A673 (cell line): Measurements from ENCODE around the gene TELO2.

Source experiments
- EZH2 ChIP-seq: fragments of 200-600 bp; sonication (generic); IDR thresholded peaks from 2 replicates; pipeline ENCODE4 v1.6.1; 2017; ENCODE audit warnings: borderline replicate concordance, low read depth, mild to moderate bottlenecking, mixed read lengths, antibody characterized with exemption, low read length; ENCODE audit not compliant: poor library complexity, severe bottlenecking
- TF ChIP-seq, protein P1 (sequence below): fragments of 300-800, 200-600 bp; sonication (generic); conservative IDR thresholded peaks from 2 replicates; pipeline ENCODE4 v1.5.1; 2017; ENCODE audit warnings: low read depth, mild to moderate bottlenecking, antibody characterized with exemption, low read length, moderate library complexity, mixed read lengths

DNA sequence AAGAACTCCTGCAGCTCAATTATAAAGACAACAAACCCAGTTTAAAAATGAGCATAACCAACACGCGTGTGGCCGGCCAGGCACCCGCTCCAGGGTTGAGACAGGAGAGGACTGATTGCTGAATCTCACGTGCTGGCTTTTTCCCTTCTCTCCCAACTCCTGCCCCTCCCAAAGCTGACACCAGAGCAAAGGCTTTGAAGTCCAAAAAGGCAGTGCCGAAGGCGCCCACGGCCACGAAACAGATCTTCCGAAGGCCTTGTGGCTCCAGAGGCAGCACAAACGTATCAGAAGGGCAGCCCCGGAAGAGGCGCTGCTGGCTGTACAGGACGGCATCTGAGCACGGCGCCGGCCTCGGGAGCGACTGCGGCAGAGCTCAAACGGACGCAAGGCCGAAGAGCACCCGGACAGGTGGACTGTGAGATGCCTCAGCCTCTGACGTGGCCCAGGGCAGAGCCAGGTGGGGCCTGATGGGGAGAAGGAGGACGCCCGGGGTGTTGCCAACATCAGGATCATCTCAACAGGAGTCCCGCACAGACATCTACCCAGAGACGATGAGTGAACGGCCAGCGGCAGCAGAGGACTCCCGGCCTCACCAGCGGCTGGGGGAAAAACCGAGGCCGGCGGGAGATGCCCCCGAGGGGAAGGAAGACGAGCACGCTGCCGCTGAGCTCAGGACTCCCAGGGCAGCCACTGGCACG lies 28.8 kb upstream of the TELO2 start:
- TF ChIP-seq, protein P1, sequence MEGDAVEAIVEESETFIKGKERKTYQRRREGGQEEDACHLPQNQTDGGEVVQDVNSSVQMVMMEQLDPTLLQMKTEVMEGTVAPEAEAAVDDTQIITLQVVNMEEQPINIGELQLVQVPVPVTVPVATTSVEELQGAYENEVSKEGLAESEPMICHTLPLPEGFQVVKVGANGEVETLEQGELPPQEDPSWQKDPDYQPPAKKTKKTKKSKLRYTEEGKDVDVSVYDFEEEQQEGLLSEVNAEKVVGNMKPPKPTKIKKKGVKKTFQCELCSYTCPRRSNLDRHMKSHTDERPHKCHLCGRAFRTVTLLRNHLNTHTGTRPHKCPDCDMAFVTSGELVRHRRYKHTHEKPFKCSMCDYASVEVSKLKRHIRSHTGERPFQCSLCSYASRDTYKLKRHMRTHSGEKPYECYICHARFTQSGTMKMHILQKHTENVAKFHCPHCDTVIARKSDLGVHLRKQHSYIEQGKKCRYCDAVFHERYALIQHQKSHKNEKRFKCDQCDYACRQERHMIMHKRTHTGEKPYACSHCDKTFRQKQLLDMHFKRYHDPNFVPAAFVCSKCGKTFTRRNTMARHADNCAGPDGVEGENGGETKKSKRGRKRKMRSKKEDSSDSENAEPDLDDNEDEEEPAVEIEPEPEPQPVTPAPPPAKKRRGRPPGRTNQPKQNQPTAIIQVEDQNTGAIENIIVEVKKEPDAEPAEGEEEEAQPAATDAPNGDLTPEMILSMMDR = no peak
- TF ChIP-seq EZH2 = no peak
